Stimulated activated CD8-positive, alpha-beta memory T cell treated with anti-CD3 and anti-CD28 coated beads, Interleukin-4, amount 100 ng/mL, for 24 hours (primary cell): ENCODE data around the gene NAP1L4.
"Not testable (repeated sequence)": the region's sequence is repeated elsewhere in the genome, so short reads cannot be mapped to it uniquely, and the experiment has no call there.

Source experiments
- DNase-seq: peaks from one replicate; pipeline ENCODE4 v3.0.0-alpha.2; 2020; ENCODE audit warnings: low read depth

The NAP1L4 gene

GRCh38 chr11:2921742-2922493 is 70.2 kb downstream of the NAP1L4 start:
- no peak for DNase-seq

DNA sequence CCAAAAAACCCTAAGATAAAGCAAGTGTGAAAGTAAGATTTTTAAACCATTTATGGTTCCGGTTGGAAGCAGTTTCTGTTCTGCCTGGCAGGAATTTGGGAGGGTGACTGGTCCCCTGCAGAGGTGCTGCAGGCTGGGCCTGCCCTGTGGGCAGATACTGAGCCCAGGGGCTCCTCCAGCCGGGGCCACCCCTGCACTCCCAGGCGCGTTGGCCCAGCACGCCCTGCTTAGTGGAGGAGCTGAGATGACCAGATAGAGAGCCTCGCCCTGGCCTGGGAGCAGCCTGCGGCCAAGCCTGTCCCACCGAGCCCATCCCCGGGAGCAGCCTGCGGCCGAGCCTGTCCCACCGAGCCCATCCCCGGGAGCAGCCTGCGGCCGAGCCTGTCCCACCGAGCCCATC is 70.9 kb downstream of the NAP1L4 start:
- DNase-seq, result no peak

DNA sequence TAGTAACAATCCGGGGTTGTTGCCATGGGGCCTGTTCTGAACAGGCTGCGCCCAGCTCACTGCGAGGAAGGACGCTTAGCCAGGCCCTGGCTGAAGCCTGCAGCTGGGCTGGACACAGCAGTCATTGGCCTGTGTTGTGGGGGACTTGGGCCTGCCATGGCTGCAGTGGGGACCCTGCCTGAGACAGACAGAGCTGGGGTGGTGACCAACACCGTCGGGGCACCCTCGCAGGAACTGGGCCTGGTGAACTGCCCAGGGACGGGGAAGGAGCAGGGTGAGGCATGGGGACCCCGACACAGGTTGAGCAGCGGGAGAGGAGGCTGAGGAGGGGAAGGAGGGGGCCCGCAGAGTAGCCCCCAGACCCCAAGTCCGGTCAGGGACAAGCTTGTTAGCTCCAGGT is 71.8 kb downstream of the NAP1L4 start:
- no peak for DNase-seq

DNA sequence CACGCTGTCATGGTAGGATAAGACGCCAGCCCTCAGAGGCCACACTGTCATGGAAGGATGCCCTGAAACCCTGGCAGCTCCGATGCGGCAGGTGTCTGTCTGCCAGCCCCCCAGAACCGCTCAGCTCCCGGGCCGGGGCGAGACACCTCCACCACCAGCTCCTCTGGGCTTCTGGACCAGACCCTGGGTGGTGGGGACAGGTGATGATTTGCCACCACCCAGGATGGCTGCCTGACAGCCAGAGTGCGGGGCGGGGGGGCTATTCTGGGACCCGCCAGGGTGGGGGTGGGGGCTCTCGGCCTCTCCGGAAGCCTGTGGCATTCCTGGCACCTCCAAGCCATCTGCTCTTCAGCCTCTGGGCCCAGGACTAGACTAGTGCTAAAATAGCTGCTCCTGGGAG is 72.3 kb downstream of the NAP1L4 start:
- no peak for DNase-seq

GRCh38 chr11:2919188-2919587 is 72.9 kb downstream of the NAP1L4 start:
- DNase-seq, result no peak

DNA sequence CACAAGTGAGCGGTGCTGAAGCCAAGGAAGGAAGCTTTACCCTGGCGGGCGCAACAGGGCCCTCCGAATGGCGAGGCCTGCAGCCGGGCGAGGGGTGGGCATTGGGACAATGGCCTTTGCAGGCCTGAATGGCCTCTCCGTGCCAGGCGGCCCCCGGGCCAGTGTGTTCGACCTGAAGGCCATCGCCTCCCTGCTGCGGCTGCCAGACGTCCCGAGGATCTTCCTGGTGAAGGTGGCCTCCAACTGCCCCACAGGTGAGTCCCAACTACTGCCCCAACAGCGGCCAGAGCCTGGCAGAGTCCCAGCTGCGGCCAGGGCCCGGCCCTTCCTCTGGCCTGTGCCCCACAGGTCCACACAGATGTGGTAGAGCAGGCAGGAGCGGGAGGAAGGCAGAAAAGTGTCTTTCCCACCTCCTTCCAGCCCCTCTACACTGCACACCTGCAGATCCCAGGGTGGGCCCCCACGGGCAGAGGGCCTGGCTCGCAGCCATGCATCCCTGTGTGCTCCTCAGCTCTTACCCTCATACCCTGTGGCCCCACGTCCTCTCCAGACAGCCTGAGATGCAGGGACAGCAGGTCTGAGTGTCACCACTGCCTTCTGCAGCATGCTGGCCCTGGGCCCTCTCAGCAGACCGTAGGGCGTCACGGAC is 74.2 kb downstream of the NAP1L4 start:
- DNase-seq, result no peak

GRCh38 chr11:2916892-2917645 is 75.1 kb downstream of the NAP1L4 start:
- no peak for DNase-seq

- no peak for DNase-seq
Measured at GRCh38 chr11:2916114-2916891, 75.8 kb downstream of the NAP1L4 start.

DNA sequence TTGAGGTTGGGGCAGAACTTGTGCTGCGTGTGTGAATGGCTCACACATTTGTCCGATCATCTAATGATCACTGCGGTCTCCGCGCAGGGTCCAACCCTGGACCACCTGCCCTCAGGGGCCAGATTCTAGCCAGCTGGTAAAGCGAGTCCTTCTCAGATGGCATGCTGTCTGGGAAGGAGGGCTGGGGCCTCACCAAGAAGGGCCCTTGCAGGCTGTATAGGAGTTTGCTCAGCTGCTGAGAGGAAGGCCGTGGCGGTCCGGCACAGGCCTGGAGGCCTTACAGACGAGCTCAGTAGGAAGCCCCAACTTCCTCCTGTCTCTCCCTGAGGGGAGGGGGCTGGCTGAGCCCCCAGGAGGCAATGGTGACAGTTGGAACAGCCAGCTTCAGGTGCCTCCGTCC is 76.7 kb downstream of the NAP1L4 start:
- no peak for DNase-seq

DNA sequence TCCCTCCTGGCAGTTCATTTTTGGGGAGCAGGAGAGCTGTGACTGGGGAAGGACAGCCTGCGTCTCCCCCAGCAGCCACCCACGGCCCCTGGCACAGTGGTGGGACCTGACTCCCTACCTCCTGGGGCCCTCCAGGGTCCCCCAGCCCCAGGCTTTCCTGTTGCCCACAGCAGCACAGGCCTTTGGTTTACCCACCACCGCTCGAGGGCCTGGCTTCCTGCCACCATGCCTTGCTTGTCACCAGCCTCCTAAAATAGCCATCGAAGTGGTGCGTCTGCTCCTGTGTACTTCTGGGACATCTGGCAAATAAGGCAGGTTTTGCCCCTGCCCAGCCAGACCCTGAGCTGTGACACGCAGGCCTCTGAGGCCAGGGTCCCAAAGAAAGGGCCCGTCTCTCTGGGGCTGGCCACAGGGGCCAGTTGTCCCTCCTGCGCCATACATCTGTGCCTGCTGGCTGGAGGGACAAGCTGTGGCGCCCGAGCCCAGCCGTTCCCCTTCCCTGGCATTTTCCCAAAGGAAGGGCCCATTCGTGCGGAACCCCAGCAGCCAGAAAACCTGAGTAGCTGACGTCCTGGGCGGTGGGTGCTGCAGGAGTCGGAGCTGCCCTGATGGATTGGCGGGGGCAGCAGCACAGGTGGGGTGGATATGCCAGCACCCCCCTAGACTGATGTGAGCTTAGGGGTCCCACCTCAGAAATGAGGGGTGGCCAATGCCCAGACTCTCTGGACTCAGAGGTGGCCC is 77.5 kb downstream of the NAP1L4 start:
- DNase-seq, result no peak

DNA sequence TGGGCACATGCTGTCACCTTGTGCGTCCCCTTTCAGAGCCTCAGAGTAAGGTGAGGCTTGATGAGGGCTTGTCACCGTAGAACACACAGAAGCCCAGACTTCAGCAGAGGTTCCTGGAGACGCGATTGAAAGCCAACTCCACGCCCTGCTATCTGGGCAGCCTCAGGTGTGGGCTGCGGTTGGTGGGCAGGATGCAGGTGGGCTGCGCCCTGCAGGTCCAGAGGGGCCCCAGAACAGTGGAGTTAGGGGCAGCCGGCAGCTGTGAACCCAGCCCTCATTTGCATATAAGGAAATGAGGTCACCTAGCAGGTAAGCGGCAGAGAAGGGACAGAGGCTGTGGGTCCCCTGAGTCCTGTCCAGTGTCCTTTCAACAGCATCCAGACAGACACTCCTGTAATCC is 78.4 kb downstream of the NAP1L4 start:
- no peak for DNase-seq

DNA sequence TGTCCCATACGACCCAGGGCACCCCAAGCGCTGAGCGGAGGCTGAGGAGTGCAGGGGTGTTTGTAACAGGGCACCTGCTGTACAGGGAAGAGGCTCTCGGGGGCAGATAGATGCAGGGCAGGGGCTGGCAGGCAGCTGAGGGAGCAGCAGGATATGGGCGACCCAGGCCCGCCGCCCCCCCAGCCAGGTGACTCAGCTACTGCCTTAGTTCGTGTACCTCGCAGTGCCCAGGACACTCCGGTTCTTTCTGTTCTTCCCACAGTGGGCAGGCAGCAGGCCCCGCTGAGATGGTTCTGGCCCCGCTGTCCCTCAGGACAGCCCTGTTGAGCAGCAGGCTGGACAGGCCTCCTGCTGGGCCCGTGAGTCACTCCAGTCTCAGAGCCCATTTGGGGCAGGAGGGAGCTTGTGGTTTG is 79.1 kb downstream of the NAP1L4 start:
- no peak for DNase-seq

GRCh38 chr11:2912498-2912897 is 79.6 kb downstream of the NAP1L4 start:
- no peak for DNase-seq

DNA sequence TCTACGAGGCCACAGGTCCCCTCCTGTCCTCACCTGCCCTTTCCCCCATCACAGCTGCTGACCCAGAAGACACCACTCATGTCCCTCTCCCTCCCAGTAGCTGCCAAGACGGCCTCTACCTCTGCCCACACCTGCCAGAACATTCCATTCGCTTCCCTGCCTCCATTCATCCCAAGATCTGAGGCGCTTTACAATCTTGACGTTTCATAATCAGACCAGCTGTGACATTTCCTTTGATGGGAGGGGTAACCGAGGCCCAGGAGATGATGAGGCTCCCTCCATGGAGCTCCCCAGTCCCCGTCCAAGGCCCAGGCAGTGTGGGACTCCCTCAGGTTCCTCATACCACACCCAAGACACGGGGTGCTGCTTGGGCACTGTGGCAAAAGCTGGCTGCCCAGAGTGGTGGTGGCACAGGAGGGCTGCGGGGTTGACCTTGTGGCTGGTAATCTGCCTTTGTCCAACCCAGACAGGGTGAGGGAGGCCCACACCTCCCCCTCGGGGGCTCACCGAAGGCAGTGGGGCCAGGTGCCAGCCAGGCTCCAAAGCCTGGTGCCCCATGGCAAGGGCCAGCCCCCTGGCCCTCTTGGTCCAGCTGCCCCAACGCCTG is 80.2 kb downstream of the NAP1L4 start:
- DNase-seq, result no peak

GRCh38 chr11:2911088-2911784 is 80.9 kb downstream of the NAP1L4 start:
- DNase-seq, result no peak

GRCh38 chr11:2910401-2910955 is 81.7 kb downstream of the NAP1L4 start:
- DNase-seq, result no peak

- DNase-seq, result no peak
Measured at GRCh38 chr11:2909133-2909902, 82.8 kb downstream of the NAP1L4 start.

- no peak for DNase-seq
Measured at GRCh38 chr11:2908130-2908529, 84.0 kb downstream of the NAP1L4 start.

- DNase-seq, result not testable (repeated sequence)
Measured at GRCh38 chr11:2905299-2905698, 86.8 kb downstream of the NAP1L4 start.
